HEK293T (cell line): Measurements from ENCODE around the gene CTNS.
A peak's percentile ranks its signal among the peaks of the same experiment; 100 is the strongest.

Experiments used
- CTCF ChIA-PET: fragments of 350-600 bp; formaldehyde crosslinking; extraction: SDS; loops from one replicate; lab custom pipeline; 2021; ENCODE audit warnings: antibody characterized with exemption, inconsistent platforms; lab: Yijun Ruan, JAX
- POLR2A ChIA-PET: fragments of 350-600 bp; formaldehyde crosslinking; extraction: SDS; loops from one replicate; lab custom pipeline; 2020; ENCODE audit warnings: antibody characterized with exemption, inconsistent platforms; lab: Yijun Ruan, JAX
- DNase-seq: peaks from one replicate; pipeline ENCODE4 v3.0.0; 2012; ENCODE audit warnings: mixed read lengths; ENCODE audit errors: extremely low spot score
- ARNT ChIP-seq: fragments of 450-650 bp; IDR thresholded peaks from 2 replicates; pipeline ENCODE4 v1.6.1; 2017; ENCODE audit warnings: mild to moderate bottlenecking
- BHLHE40 ChIP-seq: fragments of 450-650 bp; IDR thresholded peaks from 2 replicates; pipeline ENCODE4 v1.6.1; 2016; ENCODE audit warnings: mild to moderate bottlenecking, moderate library complexity, borderline replicate concordance
- CTBP1 ChIP-seq: fragments of 450-650 bp; IDR thresholded peaks from 2 replicates; pipeline ENCODE4 v1.6.1; 2016; ENCODE audit warnings: borderline replicate concordance
- ELF4 ChIP-seq: fragments of 450-650 bp; IDR thresholded peaks from 2 replicates; pipeline ENCODE4 v1.6.1; 2017; ENCODE audit warnings: antibody characterized with exemption
- FOXA1 ChIP-seq: fragments of 450-650 bp; IDR thresholded peaks from 2 replicates; pipeline ENCODE4 v1.6.1; 2016; ENCODE audit warnings: mild to moderate bottlenecking
- FOXK2 ChIP-seq: fragments of 450-650 bp; IDR thresholded peaks from 2 replicates; pipeline ENCODE4 v1.6.1; 2016; ENCODE audit warnings: mild to moderate bottlenecking
- FOXM1 ChIP-seq: fragments of 450-650 bp; IDR thresholded peaks from 2 replicates; pipeline ENCODE4 v1.6.1; 2017; ENCODE audit warnings: mild to moderate bottlenecking, borderline replicate concordance
- HDGF ChIP-seq: fragments of 450-650 bp; IDR thresholded peaks from 2 replicates; pipeline ENCODE4 v1.6.1; 2017; ENCODE audit warnings: antibody characterized with exemption, borderline replicate concordance
- L3MBTL2 ChIP-seq: fragments of 450-650 bp; conservative IDR thresholded peaks from 2 replicates; pipeline ENCODE4 v1.6.1; 2016; ENCODE audit warnings: mild to moderate bottlenecking
- LEF1 ChIP-seq: fragments of 450-650 bp; IDR thresholded peaks from 2 replicates; pipeline ENCODE4 v1.6.1; 2017; ENCODE audit warnings: mild to moderate bottlenecking, borderline replicate concordance
- NFRKB ChIP-seq: fragments of 450-650 bp; IDR thresholded peaks from 2 replicates; pipeline ENCODE4 v1.6.1; 2016; ENCODE audit warnings: mild to moderate bottlenecking, moderate library complexity
- SP1 ChIP-seq: fragments of 450-650 bp; IDR thresholded peaks from 2 replicates; pipeline ENCODE4 v1.6.1; 2017
- SUZ12 ChIP-seq: fragments of 450-650 bp; IDR thresholded peaks from 2 replicates; pipeline ENCODE4 v1.6.1; 2016; ENCODE audit warnings: mild to moderate bottlenecking
- TARDBP ChIP-seq: fragments of 450-650 bp; IDR thresholded peaks from 2 replicates; pipeline ENCODE4 v1.6.1; 2016
- ZNF384 ChIP-seq: fragments of 450-650 bp; IDR thresholded peaks from 2 replicates; pipeline ENCODE4 v1.6.1; 2016
- TF ChIP-seq, protein P1 (sequence below): fragments of 450-650 bp; IDR thresholded peaks from 2 replicates; pipeline ENCODE4 v1.6.1; 2016

The CTNS gene

DNA sequence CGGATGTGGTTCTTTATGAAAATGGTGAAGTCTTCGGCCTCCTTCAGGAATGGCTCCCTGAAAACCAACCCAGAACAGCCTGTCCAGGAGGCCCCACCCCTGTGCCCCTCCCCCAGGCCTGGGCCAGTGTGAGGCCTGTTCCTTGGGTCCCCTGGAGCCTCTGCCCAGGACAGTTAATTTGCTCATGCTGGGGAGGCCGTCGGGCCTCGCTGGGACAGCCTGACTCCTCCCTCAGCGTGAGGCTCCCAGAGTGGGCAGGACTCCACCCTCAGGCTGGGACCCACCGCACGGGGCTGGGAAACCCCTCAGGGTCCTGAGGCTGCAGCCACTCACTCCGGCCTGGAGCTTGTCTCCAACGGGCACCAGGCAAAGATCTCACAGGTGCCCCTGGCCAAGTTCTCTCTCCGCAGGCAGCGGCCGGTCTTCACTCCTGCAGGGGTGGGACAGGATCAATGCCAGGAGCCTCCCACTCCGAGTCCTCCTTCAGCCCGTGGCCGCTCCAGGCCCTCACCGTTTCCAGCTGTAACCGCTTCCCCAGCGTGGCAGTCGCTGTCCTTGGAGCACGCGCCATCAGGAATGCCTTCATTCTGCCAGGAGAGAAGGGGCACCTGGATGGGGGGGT is 53.6 kb downstream of the CTNS start:
- POLR2A ChIA-PET, result no interaction called here
- CTCF ChIA-PET, result no interaction called here
- no peak for DNase-seq
- no peak for TF ChIP-seq FOXA1
- no peak for TF ChIP-seq FOXK2
- TF ChIP-seq SUZ12, result no peak
- no peak for TF ChIP-seq ELF4
- no peak for TF ChIP-seq ZNF384
- TF ChIP-seq, protein P1, sequence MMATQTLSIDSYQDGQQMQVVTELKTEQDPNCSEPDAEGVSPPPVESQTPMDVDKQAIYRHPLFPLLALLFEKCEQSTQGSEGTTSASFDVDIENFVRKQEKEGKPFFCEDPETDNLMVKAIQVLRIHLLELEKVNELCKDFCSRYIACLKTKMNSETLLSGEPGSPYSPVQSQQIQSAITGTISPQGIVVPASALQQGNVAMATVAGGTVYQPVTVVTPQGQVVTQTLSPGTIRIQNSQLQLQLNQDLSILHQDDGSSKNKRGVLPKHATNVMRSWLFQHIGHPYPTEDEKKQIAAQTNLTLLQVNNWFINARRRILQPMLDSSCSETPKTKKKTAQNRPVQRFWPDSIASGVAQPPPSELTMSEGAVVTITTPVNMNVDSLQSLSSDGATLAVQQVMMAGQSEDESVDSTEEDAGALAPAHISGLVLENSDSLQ, result no peak
- no peak for TF ChIP-seq SP1
- no peak for TF ChIP-seq LEF1
- TF ChIP-seq L3MBTL2, result no peak
- no peak for TF ChIP-seq FOXM1
- TF ChIP-seq HDGF, result no peak
- no peak for TF ChIP-seq NFRKB
- no peak for TF ChIP-seq TARDBP
- TF ChIP-seq BHLHE40, result no peak
- TF ChIP-seq ARNT, result no peak
- no peak for TF ChIP-seq CTBP1

DNA sequence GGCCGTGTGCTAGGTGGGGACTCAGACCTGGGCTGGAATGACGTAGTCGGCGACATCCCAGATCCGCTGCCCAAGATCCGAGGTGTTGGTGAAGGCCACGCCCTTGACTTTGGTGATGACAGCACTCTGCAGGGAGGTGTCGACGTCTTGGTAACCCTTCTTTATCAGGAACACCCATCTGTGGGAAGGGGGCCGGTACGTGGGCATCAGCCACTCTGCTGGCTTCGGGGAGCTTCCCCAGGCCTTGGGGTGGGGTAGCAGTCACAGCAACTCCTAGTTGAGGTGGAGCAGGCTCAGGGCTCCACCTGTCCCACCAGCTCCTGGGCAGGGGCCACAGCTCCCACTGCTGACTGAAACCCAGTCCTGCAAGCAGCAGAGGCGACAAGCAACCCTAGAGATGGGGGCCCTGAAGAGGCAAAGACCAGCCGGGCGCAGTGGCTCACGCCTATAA is 55.1 kb downstream of the CTNS start:
- DNase-seq, result no peak
- CTCF ChIA-PET, result interaction anchor here (0.7 to 0.9 kb wide), 3 partner anchors 9 to 46 kb away, joined by 3 to 4 read pairs (median 3); no protein-coding TSS in a partner anchor
- TF ChIP-seq, protein P1, result no peak
- TF ChIP-seq LEF1, result no peak
- TF ChIP-seq BHLHE40, result no peak
- no peak for TF ChIP-seq FOXK2
- TF ChIP-seq ZNF384, result no peak
- no peak for TF ChIP-seq SP1
- TF ChIP-seq SUZ12, result no peak
- no peak for TF ChIP-seq ELF4
- no peak for TF ChIP-seq TARDBP
- TF ChIP-seq CTBP1, result no peak
- TF ChIP-seq FOXA1, result no peak
- TF ChIP-seq HDGF, result no peak
- no peak for TF ChIP-seq L3MBTL2
- no peak for TF ChIP-seq NFRKB
- no peak for TF ChIP-seq FOXM1
- TF ChIP-seq ARNT, result no peak
- POLR2A ChIA-PET, result no interaction called here

DNA sequence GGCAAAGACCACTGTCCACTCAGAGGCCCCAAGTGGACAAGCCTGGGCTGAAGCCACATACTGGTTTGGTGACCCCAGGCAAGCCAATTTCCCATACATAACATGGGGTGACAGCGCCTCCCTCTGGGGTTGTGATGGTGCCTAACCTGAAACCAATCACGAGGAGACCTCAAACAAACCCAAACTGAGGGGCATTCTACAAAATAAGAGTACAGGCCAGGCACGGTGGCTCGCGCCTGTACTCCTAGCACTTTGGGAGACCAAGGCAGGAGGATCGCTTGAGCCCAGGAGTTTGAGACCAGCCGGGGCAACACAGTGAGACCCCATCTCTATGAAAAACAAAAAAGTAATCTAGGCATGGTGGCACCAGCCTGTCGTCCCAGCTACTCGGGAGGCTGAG is 55.8 kb downstream of the CTNS start:
- DNase-seq, result no peak
- no peak for TF ChIP-seq FOXA1
- POLR2A ChIA-PET, result no interaction called here
- CTCF ChIA-PET, result interaction anchor here (0.7 kb wide), 2 partner anchors 15 to 46 kb away, joined by 3 to 4 read pairs; no protein-coding TSS in a partner anchor

DNA sequence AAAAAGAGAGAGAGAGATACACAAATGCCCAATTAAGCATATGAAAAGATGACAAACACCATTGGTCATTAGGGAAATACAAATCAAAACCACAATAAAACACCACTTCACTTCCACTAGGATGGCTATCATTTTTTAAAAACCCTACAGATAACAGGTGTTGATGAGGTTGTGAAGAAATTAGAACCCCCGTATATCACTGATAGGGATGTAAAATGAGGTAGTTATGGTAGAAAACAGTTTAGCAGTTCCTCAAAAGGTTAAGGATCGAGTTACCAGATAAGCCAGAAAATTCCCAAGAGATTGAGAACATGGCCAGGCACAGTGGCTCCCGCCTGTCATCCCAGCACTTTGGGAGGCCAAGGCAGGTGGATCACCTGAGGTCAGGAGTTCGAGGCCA is 56.6 kb downstream of the CTNS start:
- DNase-seq, result no peak
- POLR2A ChIA-PET, result no interaction called here
- TF ChIP-seq HDGF (no peak), ZNF384 (0 out of 2 replicates have a peak, but pooled peaks have one; percentile 26)
- CTCF ChIA-PET, result interaction anchor here (0.6 kb wide), 1 partner anchor 1169 kb away, joined by 4 read pairs; no protein-coding TSS in a partner anchor

DNA sequence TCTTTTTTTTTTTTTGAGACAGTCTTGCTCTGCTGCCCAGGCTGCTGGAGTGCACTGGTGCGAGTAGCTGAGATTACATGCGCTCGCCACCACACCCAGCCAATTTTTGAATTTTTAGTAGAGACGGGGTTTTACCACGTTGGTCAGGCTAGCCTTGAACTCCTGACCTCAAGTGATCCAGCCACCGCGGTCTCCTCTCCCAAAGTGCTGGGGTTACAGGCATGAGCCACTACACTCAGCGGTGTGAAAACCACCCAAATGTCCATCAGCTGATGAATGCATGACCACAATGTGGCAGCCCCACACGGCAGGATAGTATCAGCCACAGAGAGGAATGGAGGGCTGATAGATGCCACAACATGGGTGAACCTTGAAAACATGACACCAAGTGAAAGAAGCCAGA is 57.3 kb downstream of the CTNS start:
- ChIA-PET CTCF (interaction anchor here (0.6 kb wide), 1 partner anchor 1168 kb away, joined by 4 read pairs; no protein-coding TSS in a partner anchor), POLR2A (no interaction called here)
- no peak for TF ChIP-seq BHLHE40
- no peak for TF ChIP-seq SP1
- no peak for TF ChIP-seq ELF4
- TF ChIP-seq HDGF, result no peak
- TF ChIP-seq ARNT, result no peak
- no peak for TF ChIP-seq CTBP1
- no peak for TF ChIP-seq FOXK2
- no peak for TF ChIP-seq TARDBP
- TF ChIP-seq L3MBTL2, result no peak
- no peak for TF ChIP-seq FOXM1
- no peak for TF ChIP-seq ZNF384
- no peak for TF ChIP-seq SUZ12
- DNase-seq, result no peak

DNA sequence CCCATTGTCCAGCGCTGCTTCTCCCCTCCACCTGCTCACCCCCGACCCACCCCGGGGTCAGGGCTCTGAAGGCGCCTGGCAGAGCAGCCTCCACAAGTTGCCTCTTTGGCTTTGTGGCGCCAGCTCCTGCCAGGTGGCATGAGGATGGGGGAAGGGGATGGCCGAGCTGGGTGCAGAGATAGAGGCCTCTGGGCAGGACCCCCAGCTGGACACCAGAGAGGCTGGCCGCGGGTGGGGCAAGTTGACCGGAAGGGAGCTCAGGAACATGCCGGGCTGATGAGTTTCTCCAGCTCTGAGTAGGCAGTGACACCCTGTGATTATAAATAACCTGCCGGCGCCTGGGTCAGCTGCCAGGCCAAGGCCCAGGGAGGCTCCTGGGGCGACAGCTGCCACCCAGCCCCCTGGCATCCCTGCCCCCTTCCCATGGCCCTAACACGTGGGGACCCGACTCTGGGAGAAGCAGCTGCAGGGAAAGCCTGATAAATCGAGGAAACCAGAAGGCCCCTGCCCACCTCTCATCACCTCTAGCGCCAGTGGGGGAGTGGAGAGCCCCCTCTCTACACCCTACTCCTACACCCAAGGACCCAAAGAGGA is 58.7 kb downstream of the CTNS start:
- ChIA-PET POLR2A (no interaction called here), CTCF (no interaction called here)
- TF ChIP-seq SP1 (no peak), ELF4 (no peak), FOXA1 (no peak), SUZ12 (no peak)
- TF ChIP-seq, protein P1, result no peak
- DNase-seq, result no peak
